H9 (cell line): ENCODE measurements around the gene HYDIN. TPM values are rescaled to one million over a fixed set of nuclear protein-coding genes. Genes with fewer than 3 reads are reported as not detected.

Experiments
- DNase-seq: peaks from one replicate; pipeline ENCODE4 v3.0.0-alpha.2; 2017
- H2AFZ ChIP-seq: one replicate; pipeline ENCODE4 v1.6.1; 2013; ENCODE audit warnings: mild to moderate bottlenecking, low read length, control low read depth, moderate library complexity
- H2AK5ac ChIP-seq: 2 replicates; pipeline ENCODE4 v1.6.1; 2013; ENCODE audit warnings: low read length, control low read depth, mixed read lengths; ENCODE audit not compliant: insufficient read length
- H2BK120ac ChIP-seq: one replicate; pipeline ENCODE4 v1.6.1; 2013; ENCODE audit warnings: low read depth, mild to moderate bottlenecking, low read length, control low read depth, inconsistent platforms; ENCODE audit not compliant: poor library complexity, severe bottlenecking
- H2BK12ac ChIP-seq: 2 replicates; pipeline ENCODE4 v1.6.1; 2013; ENCODE audit warnings: low read length, control low read depth, mixed read lengths, low read depth; ENCODE audit not compliant: insufficient read length
- H2BK15ac ChIP-seq: 2 replicates; pipeline ENCODE4 v1.6.1; 2013; ENCODE audit warnings: low read depth, low read length, control low read depth
- H2BK20ac ChIP-seq: one replicate; pipeline ENCODE4 v1.6.1; 2013; ENCODE audit warnings: low read depth, mild to moderate bottlenecking, low read length, control low read depth, inconsistent platforms; ENCODE audit not compliant: poor library complexity, severe bottlenecking
- H2BK5ac ChIP-seq: 2 replicates; pipeline ENCODE4 v1.6.1; 2013; ENCODE audit warnings: low read length, control low read depth, mixed read lengths; ENCODE audit not compliant: insufficient read length
- H3K14ac ChIP-seq: 2 replicates; pipeline ENCODE4 v1.6.1; 2013; ENCODE audit warnings: low read length, control low read depth; ENCODE audit not compliant: insufficient read depth
- H3K18ac ChIP-seq: 2 replicates; pipeline ENCODE4 v1.6.1; 2013; ENCODE audit warnings: low read depth, mild to moderate bottlenecking, mixed read lengths, low read length, control low read depth; ENCODE audit not compliant: insufficient read length
- H3K23ac ChIP-seq: 2 replicates; pipeline ENCODE4 v1.6.1; 2013; ENCODE audit warnings: low read length, control low read depth, mixed read lengths, low read depth; ENCODE audit not compliant: insufficient read length
- H3K23me2 ChIP-seq: 2 replicates; pipeline ENCODE4 v1.6.1; 2013; ENCODE audit warnings: low read depth, mild to moderate bottlenecking, mixed read lengths, low read length, control low read depth; ENCODE audit not compliant: insufficient read length, poor library complexity, severe bottlenecking
- H3K27ac ChIP-seq: 2 replicates; pipeline ENCODE4 v1.5.1; 2013; ENCODE audit warnings: low read length, control low read depth, mixed read lengths, low read depth; ENCODE audit not compliant: insufficient read length
- H3K27me3 ChIP-seq: 2 replicates; pipeline ENCODE4 v1.6.1; 2013; ENCODE audit warnings: low read length, control low read depth, inconsistent platforms; ENCODE audit not compliant: insufficient read depth
- H3K4ac ChIP-seq: 2 replicates; pipeline ENCODE4 v1.6.1; 2013; ENCODE audit warnings: low read depth, mild to moderate bottlenecking, control low read depth, inconsistent platforms, low read length, moderate library complexity
- H3K4me1 ChIP-seq: 2 replicates; pipeline ENCODE4 v1.6.1; 2013; ENCODE audit warnings: low read length, control low read depth, inconsistent platforms; ENCODE audit not compliant: insufficient read depth
- H3K4me2 ChIP-seq: 2 replicates; pipeline ENCODE4 v1.6.1; 2013; ENCODE audit warnings: low read length, control low read depth, mixed read lengths; ENCODE audit not compliant: insufficient read length, insufficient read depth
- H3K56ac ChIP-seq: 2 replicates; pipeline ENCODE4 v1.6.1; 2013; ENCODE audit warnings: low read depth, mild to moderate bottlenecking, mixed read lengths, low read length, control low read depth; ENCODE audit not compliant: insufficient read length
- H3K79me1 ChIP-seq: 2 replicates; pipeline ENCODE4 v1.6.1; 2013; ENCODE audit warnings: low read depth, mild to moderate bottlenecking, moderate library complexity, low read length, control low read depth, inconsistent platforms; ENCODE audit not compliant: insufficient read depth, poor library complexity, severe bottlenecking
- H3K79me2 ChIP-seq: 2 replicates; pipeline ENCODE4 v1.6.1; 2013; ENCODE audit warnings: low read length, control low read depth, inconsistent platforms; ENCODE audit not compliant: insufficient read depth
- H3K9ac ChIP-seq: 2 replicates; pipeline ENCODE4 v1.6.1; 2013; ENCODE audit warnings: low read length, control low read depth, mixed read lengths; ENCODE audit not compliant: insufficient read length; ENCODE audit errors: extremely low read depth
- H3K9me3 ChIP-seq: one replicate; pipeline ENCODE4 v1.6.1; 2013; ENCODE audit warnings: low read depth, low read length, inconsistent platforms; ENCODE audit not compliant: control insufficient read depth
- H3T11ph ChIP-seq: one replicate; pipeline ENCODE4 v1.6.1; 2013; ENCODE audit warnings: mild to moderate bottlenecking, low read length, control low read depth, inconsistent platforms
- H4K20me1 ChIP-seq: one replicate; pipeline ENCODE4 v1.6.1; 2013; ENCODE audit not compliant: control insufficient read depth, insufficient read length, insufficient read depth
- H4K5ac ChIP-seq: 2 replicates; pipeline ENCODE4 v1.6.1; 2013; ENCODE audit warnings: low read depth, mild to moderate bottlenecking, mixed read lengths, low read length, control low read depth; ENCODE audit not compliant: insufficient read length
- H4K8ac ChIP-seq: replicated peaks from 2 replicates; pipeline ENCODE4 v1.6.1; 2013; ENCODE audit warnings: low read length, control low read depth, mixed read lengths, low read depth; ENCODE audit not compliant: insufficient read length
- H4K91ac ChIP-seq: 2 replicates; pipeline ENCODE4 v1.6.1; 2013; ENCODE audit warnings: low read depth, mild to moderate bottlenecking, moderate library complexity, mixed read lengths, low read length, control low read depth; ENCODE audit not compliant: insufficient read length
- H3K27ac Mint-ChIP-seq, 3 experiments: 2 replicates in 2 of 3; 3 replicates in 1 of 3; pipeline ENCODE4 v1.8.0; 2020 to 2021; ENCODE audit warnings: mixed read lengths in 3 of 3, mild to moderate bottlenecking in 1 of 3, moderate library complexity in 1 of 3
- H3K27me3 Mint-ChIP-seq: 2 replicates; pipeline ENCODE4 v1.8.0; 2021; ENCODE audit warnings: low read depth, mild to moderate bottlenecking, moderate library complexity, mixed read lengths
- H3K36me3 Mint-ChIP-seq, 3 experiments: 2 replicates in 2 of 3; 3 replicates in 1 of 3; pipeline ENCODE4 v1.8.0; 2020 to 2021; ENCODE audit warnings: low read depth in 3 of 3, mixed read lengths in 3 of 3; ENCODE audit not compliant: insufficient read depth in 1 of 3
- H3K4me1 Mint-ChIP-seq, 2 experiments: 2 replicates each; pipeline ENCODE4 v1.8.0; 2020; ENCODE audit warnings: mixed read lengths in 2 of 2
- H3K4me3 Mint-ChIP-seq, 2 experiments: 2 replicates in 1 of 2; 3 replicates in 1 of 2; pipeline ENCODE4 v1.8.0; 2020 to 2021; ENCODE audit warnings: mild to moderate bottlenecking in 2 of 2, mixed read lengths in 2 of 2, moderate library complexity in 1 of 2
- H3K9me3 Mint-ChIP-seq, 2 experiments: 2 replicates in 1 of 2; 3 replicates in 1 of 2; pipeline ENCODE4 v1.8.0; 2020; ENCODE audit warnings: mild to moderate bottlenecking in 2 of 2, mixed read lengths in 2 of 2, moderate library complexity in 1 of 2
- WGBS: extraction: QIAGEN DNeasy Blood & Tissue Kit; methylation state at CpG from one replicate; pipeline ENCODE4 v1.1.7; 2013; ENCODE audit warnings: missing lambda C conversion rate, low lambda C conversion rate, mixed read lengths; ENCODE audit not compliant: insufficient read length; ENCODE audit errors: extremely low coverage; 5-methylcytosine and 5-hydroxymethylcytosine counted together
- total RNA-seq: library from RNA; stranded (reverse); gene quantifications from 2 replicates; pipeline ENCODE4 v1.2.1, GENCODE V29; 2021
- TF ChIP-seq, protein P1 (sequence below): fragments of 200-600 bp; sonication (generic); conservative IDR thresholded peaks from 3 replicates; pipeline ENCODE4 v1.8.0; 2021; ENCODE audit warnings: antibody characterized with exemption, mild to moderate bottlenecking

Gene HYDIN
- total RNA-seq, 1 experiment from 2014 or later: 1.7 TPM

DNA sequence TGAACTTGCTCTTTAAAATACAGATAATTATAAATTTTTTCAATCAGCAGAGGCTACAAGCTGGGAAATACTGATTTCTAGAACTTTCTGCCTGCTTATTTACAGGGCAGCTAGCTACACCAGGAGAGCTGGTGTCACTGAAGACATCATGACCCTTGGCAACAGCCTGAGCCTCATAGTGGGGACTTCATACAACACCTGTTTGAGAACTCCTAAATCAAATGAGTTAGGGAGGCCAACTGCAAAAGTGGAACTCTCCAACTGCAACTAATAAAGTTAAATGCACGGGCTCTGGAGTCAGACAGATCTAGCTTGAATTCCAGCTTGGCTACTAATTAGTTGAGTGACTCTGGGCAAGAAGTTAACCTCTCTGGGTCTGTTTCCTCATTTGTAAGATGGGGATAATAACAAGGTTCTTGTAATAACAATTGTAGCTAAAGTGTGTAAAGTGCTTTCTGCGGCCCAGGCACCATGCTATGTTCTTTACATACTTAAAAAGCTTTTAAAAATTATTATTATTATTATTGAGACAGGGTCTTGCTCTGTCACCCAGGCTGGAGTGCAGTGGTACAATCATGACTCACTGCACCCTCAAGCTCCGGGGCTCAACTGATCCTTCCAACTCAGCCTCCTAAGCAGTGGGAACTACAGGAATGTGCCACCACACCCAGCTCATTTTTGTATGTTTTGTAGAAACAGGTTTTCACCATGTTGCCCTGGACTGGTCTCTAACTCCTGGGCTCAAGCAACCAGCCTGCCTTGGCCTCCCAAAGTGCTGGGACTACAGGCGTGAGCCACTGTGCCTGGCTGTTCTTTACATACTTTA is 462.9 kb downstream of the HYDIN start:
- no peak overlapping the region for H2BK20ac ChIP-seq
- no peak overlapping the region for H3K56ac ChIP-seq
- no peak overlapping the region for H2BK15ac ChIP-seq
- H2AK5ac ChIP-seq: no peak overlapping the region
- no peak overlapping the region for H4K5ac ChIP-seq
- no peak overlapping the region for H2BK12ac ChIP-seq
- DNase-seq: no peak
- H3K9ac ChIP-seq: no peak overlapping the region
- H2BK5ac ChIP-seq: no peak overlapping the region
- H3K36me3 Mint-ChIP-seq: peaks cover 6 to 28% (median 15%) of the 10 kb centered on the region in 3 experiments; a peak in 6 of 7 replicates
- H3K4me1 Mint-ChIP-seq: no peaks in the 10 kb centered on the region
- no peaks in the 10 kb centered on the region for H3K4me1 ChIP-seq
- no peaks in the 10 kb centered on the region for H3K9me3 ChIP-seq
- H3K27ac ChIP-seq: no peak overlapping the region
- no peaks in the 10 kb centered on the region; the same call in 1 of the 2 replicates for H3K27me3 Mint-ChIP-seq
- H2BK120ac ChIP-seq: no peak overlapping the region
- H3K4ac ChIP-seq: no peak overlapping the region
- H3K9me3 Mint-ChIP-seq: no peaks in the 10 kb centered on the region
- H3K23me2 ChIP-seq: no peaks in the 10 kb centered on the region
- H3K27me3 ChIP-seq: no peaks in the 10 kb centered on the region
- no CpG with 5 or more reads among the region's 4 CpGs for WGBS
- no peak overlapping the region for H3K4me2 ChIP-seq
- no peak overlapping the region for H2AFZ ChIP-seq
- H3K14ac ChIP-seq: no peak overlapping the region
- H3K23ac ChIP-seq: no peak overlapping the region
- no peaks in the 10 kb centered on the region for H3K79me2 ChIP-seq
- TF ChIP-seq, protein P1, sequence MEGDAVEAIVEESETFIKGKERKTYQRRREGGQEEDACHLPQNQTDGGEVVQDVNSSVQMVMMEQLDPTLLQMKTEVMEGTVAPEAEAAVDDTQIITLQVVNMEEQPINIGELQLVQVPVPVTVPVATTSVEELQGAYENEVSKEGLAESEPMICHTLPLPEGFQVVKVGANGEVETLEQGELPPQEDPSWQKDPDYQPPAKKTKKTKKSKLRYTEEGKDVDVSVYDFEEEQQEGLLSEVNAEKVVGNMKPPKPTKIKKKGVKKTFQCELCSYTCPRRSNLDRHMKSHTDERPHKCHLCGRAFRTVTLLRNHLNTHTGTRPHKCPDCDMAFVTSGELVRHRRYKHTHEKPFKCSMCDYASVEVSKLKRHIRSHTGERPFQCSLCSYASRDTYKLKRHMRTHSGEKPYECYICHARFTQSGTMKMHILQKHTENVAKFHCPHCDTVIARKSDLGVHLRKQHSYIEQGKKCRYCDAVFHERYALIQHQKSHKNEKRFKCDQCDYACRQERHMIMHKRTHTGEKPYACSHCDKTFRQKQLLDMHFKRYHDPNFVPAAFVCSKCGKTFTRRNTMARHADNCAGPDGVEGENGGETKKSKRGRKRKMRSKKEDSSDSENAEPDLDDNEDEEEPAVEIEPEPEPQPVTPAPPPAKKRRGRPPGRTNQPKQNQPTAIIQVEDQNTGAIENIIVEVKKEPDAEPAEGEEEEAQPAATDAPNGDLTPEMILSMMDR: no peak
- no peaks in the 10 kb centered on the region for H3K79me1 ChIP-seq
- H4K91ac ChIP-seq: no peak overlapping the region
- no peak overlapping the region for H3K4me3 Mint-ChIP-seq
- H3K27ac Mint-ChIP-seq: no peak overlapping the region; a peak in 1 of 7 replicates
- no peak overlapping the region for H3K18ac ChIP-seq
- H4K8ac ChIP-seq: no peak overlapping the region
- no peaks in the 10 kb centered on the region for H4K20me1 ChIP-seq
- H3T11ph ChIP-seq: no peak overlapping the region
